Keratinocyte (primary cell): ENCODE data around the gene BANF2. TPM values are rescaled to one million over a fixed set of nuclear protein-coding genes. Genes with fewer than 3 reads are reported as not detected.

Source experiments
- DNase-seq: peaks from one replicate; pipeline ENCODE4 v3.0.0-alpha.2; 2011; ENCODE audit warnings: low read depth, missing footprints, low spot score
- FAIRE-seq: peaks from 2 replicates; lab custom pipeline; 2011; peaks lifted over from hg19 to GRCh38; lab: Jason Lieb, UNC
- H2AFZ ChIP-seq: 2 replicates; pipeline ENCODE4 v1.6.0; 2012; ENCODE audit warnings: low read length, control low read depth, inconsistent platforms; ENCODE audit not compliant: control insufficient read depth
- H3K27ac ChIP-seq: 2 replicates; pipeline ENCODE4 v1.5.1; 2011; ENCODE audit warnings: low read length; ENCODE audit not compliant: control insufficient read depth, insufficient read depth
- H3K27me3 ChIP-seq: 3 replicates; pipeline ENCODE4 v1.6.0; 2011; ENCODE audit warnings: low read length; ENCODE audit not compliant: control insufficient read depth, insufficient read depth; ENCODE audit errors: extremely low read depth
- H3K36me3 ChIP-seq, 2 experiments: 2 replicates in 1 of 2; 3 replicates in 1 of 2; pipeline ENCODE4 v1.5.1; 2011; ENCODE audit warnings: low read length in 2 of 2, mild to moderate bottlenecking in 1 of 2; ENCODE audit not compliant: control insufficient read depth in 2 of 2, insufficient read depth in 2 of 2; ENCODE audit errors: extremely low read depth in 1 of 2
- H3K4me1 ChIP-seq: 3 replicates; pipeline ENCODE4 v1.5.1; 2011; ENCODE audit warnings: low read length; ENCODE audit not compliant: control insufficient read depth, insufficient read depth; ENCODE audit errors: extremely low read depth
- H3K4me2 ChIP-seq: 3 replicates; pipeline ENCODE4 v1.6.0; 2011; ENCODE audit warnings: low read depth, low read length; ENCODE audit not compliant: control insufficient read depth, insufficient read depth; ENCODE audit errors: extremely low read depth
- H3K4me3 ChIP-seq, 3 experiments: fragments of 200-600 bp in 1 of 3; sonication (generic) in 1 of 3; 2 replicates in 2 of 3; 3 replicates in 1 of 3; pipeline ENCODE4 v1.5.1; 2011 to 2016; ENCODE audit warnings: low read length in 3 of 3, mild to moderate bottlenecking in 3 of 3, control low read depth in 2 of 3, inconsistent platforms in 1 of 3, low read depth in 1 of 3, mixed read lengths in 1 of 3, mixed run types in 1 of 3, moderate library complexity in 1 of 3; ENCODE audit not compliant: control insufficient read depth in 2 of 3, insufficient read depth in 2 of 3; ENCODE audit errors: extremely low read depth in 1 of 3
- H3K79me2 ChIP-seq: 2 replicates; pipeline ENCODE4 v1.6.0; 2012; ENCODE audit warnings: low read length; ENCODE audit not compliant: control insufficient read depth, insufficient read depth
- H3K9ac ChIP-seq: 3 replicates; pipeline ENCODE4 v1.6.0; 2011; ENCODE audit warnings: low read length; ENCODE audit not compliant: control insufficient read depth, insufficient read depth; ENCODE audit errors: extremely low read depth
- H3K9me1 ChIP-seq: 3 replicates; pipeline ENCODE4 v1.6.0; 2011; ENCODE audit warnings: low read length; ENCODE audit not compliant: control insufficient read depth, insufficient read depth; ENCODE audit errors: extremely low read depth
- H3K9me3 ChIP-seq: 2 replicates; pipeline ENCODE4 v1.5.1; 2012; ENCODE audit warnings: low read depth, low read length; ENCODE audit not compliant: control insufficient read depth
- H4K20me1 ChIP-seq: 3 replicates; pipeline ENCODE4 v1.6.0; 2011; ENCODE audit warnings: low read length; ENCODE audit not compliant: control insufficient read depth, insufficient read depth; ENCODE audit errors: extremely low read depth
- CTCF ChIP-seq, 3 experiments: IDR thresholded peaks in 1 of 3; conservative IDR thresholded peaks in 1 of 3; optimal IDR thresholded peaks in 1 of 3; 2 replicates in 2 of 3; 3 replicates in 1 of 3; pipeline versions ENCODE3 to v1.5.1; 2011; ENCODE audit warnings: low read length in 3 of 3, mild to moderate bottlenecking in 3 of 3, moderate library complexity in 2 of 3, control low read depth in 1 of 3, inconsistent platforms in 1 of 3; ENCODE audit not compliant: insufficient read depth in 2 of 3; ENCODE audit errors: extremely low read depth in 1 of 3
- EZH2 ChIP-seq: IDR thresholded peaks from one replicate; pipeline ENCODE4 v1.6.1; 2012; ENCODE audit warnings: inconsistent platforms, mild to moderate bottlenecking, low read length, moderate library complexity
- dilution Hi-C: fragments of 300-500 bp; cut with MboI; formaldehyde crosslinking; loops from one replicate; pipeline ENCODE4 v1.7.0; 2020; ENCODE audit warnings: low sequenced_read_pairs; ENCODE audit not compliant: extremely low pct_ligation_motif_present
- polyA plus RNA-seq, 5 experiments: library from polyadenylated mRNA; depleted of rRNA in 3 of 5; stranded (reverse) in 3 of 5; stranded (forward) in 1 of 5; unstranded in 1 of 5; fragments of >200 nt; gene quantifications; 1 replicate in 1 of 5; 2 replicates in 3 of 5; 3 replicates in 1 of 5; pipeline versions ENCODE4 v1.2.1 to v1.2.3, GENCODE V29; 2011 to 2012; ENCODE audit warnings: missing spikeins in 2 of 5, low read depth in 1 of 5, low replicate concordance in 1 of 5

Gene BANF2
- polyA plus RNA-seq, 1 donor (not counting 4 experiments of a cell fraction or from before 2014, with no cell fraction given) = not detected

DNA sequence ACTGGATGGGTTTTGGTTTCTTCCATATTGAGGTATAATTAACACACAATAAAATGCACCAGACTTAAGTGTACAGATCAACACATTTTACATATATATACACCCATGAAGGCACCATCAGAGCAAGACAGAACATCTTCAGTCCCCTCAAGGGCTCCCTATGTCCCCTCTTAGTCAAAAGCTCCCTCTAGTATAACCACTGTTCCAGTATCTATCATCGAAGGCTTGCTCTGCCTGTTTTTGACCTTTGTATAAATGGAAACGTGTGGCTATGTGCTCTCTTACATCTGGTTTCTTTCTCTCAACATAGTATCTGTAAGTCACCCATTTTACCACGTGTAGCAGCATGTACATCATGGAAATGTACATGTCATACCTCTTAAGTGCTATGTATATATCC, 66.5 kb downstream of the BANF2 start:
- Histone ChIP-seq H2AFZ (no peak overlapping the region), H3K9ac (no peak overlapping the region), H3K27me3 (peaks cover 3% of the 10 kb centered on the region), H3K36me3 (no peaks in the 10 kb centered on the region), H4K20me1 (no peaks in the 10 kb centered on the region), H3K4me3 (no peak overlapping the region), H3K9me1 (no peaks in the 10 kb centered on the region), H3K79me2 (no peaks in the 10 kb centered on the region), H3K4me2 (no peak overlapping the region), H3K9me3 (no peaks in the 10 kb centered on the region), H3K27ac (no peak overlapping the region), H3K4me1 (peaks cover 2% of the 10 kb centered on the region)
- dilution Hi-C loops = no loop called here
- no peak for FAIRE-seq
- TF ChIP-seq EZH2 (no peak), CTCF (optimal IDR thresholded peaks at IDR 0.05 in 1 of 3, IDR thresholded peaks at IDR 0.05 in 1 of 3, conservative IDR thresholded peaks at IDR 0.05 in 1 of 3; ENCODE audit: extremely low read depth in 1 of 3, insufficient read depth in 2 of 3, low read length in 3 of 3) (no peak)
- no peak for DNase-seq

GRCh38 chr20:17767624-17768023, 67.9 kb downstream of the BANF2 start:
- no peaks in the 10 kb centered on the region for H3K36me3 ChIP-seq
- no peak overlapping the region for H3K4me3 ChIP-seq
- H3K27ac ChIP-seq = no peak overlapping the region
- H3K9ac ChIP-seq = no peak overlapping the region
- no peak overlapping the region for H2AFZ ChIP-seq
- FAIRE-seq = no peak
- no peaks in the 10 kb centered on the region for H4K20me1 ChIP-seq
- peaks cover 5% of the 10 kb centered on the region for H3K27me3 ChIP-seq
- no peak for TF ChIP-seq CTCF (optimal IDR thresholded peaks at IDR 0.05 in 1 of 3, IDR thresholded peaks at IDR 0.05 in 1 of 3, conservative IDR thresholded peaks at IDR 0.05 in 1 of 3; ENCODE audit: extremely low read depth in 1 of 3, insufficient read depth in 2 of 3, low read length in 3 of 3)
- no peak for TF ChIP-seq EZH2
- peaks cover 2% of the 10 kb centered on the region for H3K4me1 ChIP-seq
- no peaks in the 10 kb centered on the region for H3K9me3 ChIP-seq
- H3K4me2 ChIP-seq = no peak overlapping the region
- dilution Hi-C loops = no loop called here
- no peak for DNase-seq
- H3K79me2 ChIP-seq = no peaks in the 10 kb centered on the region
- H3K9me1 ChIP-seq = no peaks in the 10 kb centered on the region
